SK-N-SH (cell line): ENCODE data around the gene TRIP13. TPM values are rescaled to one million over a fixed set of nuclear protein-coding genes. Genes with fewer than 3 reads are reported as not detected.

Source experiments
- CTCF ChIA-PET: fragments of 300-600, 350-600 bp; formaldehyde crosslinking; extraction: SDS; loops from one replicate; lab custom pipeline; 2021; lab: Yijun Ruan, JAX
- POLR2A ChIA-PET: fragments of 350-600 bp; sonication (Branson Sonifier 250); formaldehyde crosslinking; extraction: SDS; loops from one replicate; lab custom pipeline; 2020; ENCODE audit warnings: antibody characterized with exemption, inconsistent platforms; lab: Yijun Ruan, JAX
- DNase-seq: peaks from one replicate; pipeline ENCODE4 v3.0.0; 2012
- H2AFZ ChIP-seq: fragments of 200-600 bp; sonication (generic); 2 replicates; pipeline ENCODE4 v1.8.1; 2016; ENCODE audit warnings: antibody characterized with exemption, mild to moderate bottlenecking, low read depth
- H3F3A ChIP-seq: fragments of 200-600 bp; sonication (generic); replicated peaks from 2 replicates; pipeline ENCODE3; 2016; ENCODE audit warnings: antibody characterized with exemption, mild to moderate bottlenecking; ENCODE audit not compliant: insufficient read depth
- H3K27ac ChIP-seq, 2 experiments: fragments of 200-500 bp in 1 of 2; fragments of 200-600 bp in 1 of 2; sonication (Bioruptor generic) in 1 of 2; sonication (generic), shearing (Covaris generic) in 1 of 2; 2 replicates each; pipeline versions ENCODE4 v1.5.1 to v1.6.1; 2014 to 2016; ENCODE audit warnings: low read depth in 2 of 2, inconsistent platforms in 1 of 2, low read length in 1 of 2, mild to moderate bottlenecking in 1 of 2, mixed read lengths in 1 of 2
- H3K27me3 ChIP-seq: fragments of 200-600 bp; sonication (generic), shearing (Covaris generic); 2 replicates; pipeline ENCODE4 v1.6.1; 2016; ENCODE audit warnings: mixed run types; ENCODE audit not compliant: insufficient read depth
- H3K36me3 ChIP-seq, 2 experiments: fragments of 200-500 bp in 1 of 2; fragments of 200-600 bp in 1 of 2; sonication (Bioruptor generic) in 1 of 2; sonication (generic) in 1 of 2; replicated peaks in 1 of 2; 2 replicates each; pipeline versions ENCODE3 to v1.5.1; 2014 to 2016; ENCODE audit warnings: low read length in 1 of 2, mild to moderate bottlenecking in 1 of 2; ENCODE audit not compliant: insufficient read depth in 2 of 2, control insufficient read depth in 1 of 2
- H3K4me1 ChIP-seq, 2 experiments: fragments of 200-500 bp in 1 of 2; fragments of 200-600 bp in 1 of 2; sonication (Bioruptor generic) in 1 of 2; sonication (generic), shearing (Covaris generic) in 1 of 2; 2 replicates each; pipeline versions ENCODE4 v1.5.1 to v1.6.1; 2014 to 2016; ENCODE audit warnings: low read depth in 1 of 2, low read length in 1 of 2, mixed run types in 1 of 2; ENCODE audit not compliant: insufficient read depth in 2 of 2, control insufficient read depth in 1 of 2
- H3K4me2 ChIP-seq: fragments of 200-600 bp; sonication (generic), shearing (Covaris generic); 2 replicates; pipeline ENCODE4 v1.6.1; 2017; ENCODE audit warnings: mixed run types
- H3K4me3 ChIP-seq, 2 experiments: fragments of 200-500 bp in 1 of 2; fragments of 200-600 bp in 1 of 2; sonication (Bioruptor generic) in 1 of 2; sonication (generic), shearing (Covaris generic) in 1 of 2; 2 replicates each; pipeline versions ENCODE4 v1.5.1 to v1.8.1; 2014 to 2016; ENCODE audit warnings: low read depth in 2 of 2, inconsistent platforms in 1 of 2, low read length in 1 of 2, mild to moderate bottlenecking in 1 of 2, mixed read lengths in 1 of 2, moderate library complexity in 1 of 2
- H3K79me2 ChIP-seq: fragments of 200-600 bp; sonication (generic); 2 replicates; pipeline ENCODE4 v1.8.1; 2017; ENCODE audit warnings: mild to moderate bottlenecking; ENCODE audit not compliant: insufficient read depth
- H3K9ac ChIP-seq: fragments of 200-600 bp; sonication (generic); 2 replicates; pipeline ENCODE4 v1.6.1; 2017; ENCODE audit warnings: mixed run types
- H3K9me2 ChIP-seq: fragments of 200-600 bp; sonication (generic); 2 replicates; pipeline ENCODE4 v1.6.1; 2017; ENCODE audit warnings: mixed run types
- H3K9me3 ChIP-seq: fragments of 200-600 bp; sonication (generic); 2 replicates; pipeline ENCODE4 v1.6.1; 2017; ENCODE audit warnings: mixed run types, mild to moderate bottlenecking, moderate library complexity
- H4K20me1 ChIP-seq: fragments of 200-600 bp; sonication (generic); 2 replicates; pipeline ENCODE4 v1.6.1; 2017; ENCODE audit warnings: mild to moderate bottlenecking, mixed run types; ENCODE audit not compliant: insufficient read depth
- CHD2 ChIP-seq: fragments of 150-350 bp; IDR thresholded peaks from 2 replicates; pipeline ENCODE4 v1.6.1; 2018; ENCODE audit warnings: low read length; ENCODE audit not compliant: partially characterized antibody
- ELF1 ChIP-seq: IDR thresholded peaks from 2 replicates; pipeline ENCODE4 v1.4.0; 2012
- FOXJ3 ChIP-seq: sonication (generic); formaldehyde crosslinking; IDR thresholded peaks from 2 replicates; pipeline ENCODE4 v1.5.1; 2020; ENCODE audit warnings: mild to moderate bottlenecking, missing genetic modification reagents
- FOXM1 ChIP-seq: IDR thresholded peaks from 2 replicates; pipeline ENCODE4 v1.4.0; 2012; ENCODE audit warnings: low read depth, mild to moderate bottlenecking
- MEF2A ChIP-seq: IDR thresholded peaks from 2 replicates; pipeline ENCODE4 v1.4.0; 2012; ENCODE audit warnings: low read depth, borderline replicate concordance
- MXI1 ChIP-seq: IDR thresholded peaks from 2 replicates; pipeline ENCODE4 v1.6.1; 2012; ENCODE audit warnings: mild to moderate bottlenecking, low read depth, low read length, improper control_type of control experiment
- NFIC ChIP-seq: IDR thresholded peaks from 2 replicates; pipeline ENCODE4 v1.4.0; 2012; ENCODE audit warnings: borderline replicate concordance
- POLR2AphosphoS5 ChIP-seq: IDR thresholded peaks from 2 replicates; pipeline ENCODE4 v1.6.1; 2012; ENCODE audit warnings: low read depth, low read length
- RAD21 ChIP-seq: IDR thresholded peaks from 2 replicates; pipeline ENCODE4 v1.6.1; 2012; ENCODE audit warnings: mild to moderate bottlenecking, low read length
- RCOR1 ChIP-seq: fragments of 150-350 bp; IDR thresholded peaks from 2 replicates; pipeline ENCODE4 v1.6.1; 2017; ENCODE audit warnings: antibody characterized with exemption, low read length
- SMC3 ChIP-seq: IDR thresholded peaks from 2 replicates; pipeline ENCODE4 v1.6.1; 2012; ENCODE audit warnings: low read depth, low read length, improper control_type of control experiment
- TAF1 ChIP-seq: IDR thresholded peaks from 2 replicates; pipeline ENCODE4 v1.6.1; 2012; ENCODE audit warnings: low read depth, mild to moderate bottlenecking, low read length, moderate library complexity, borderline replicate concordance
- TEAD4 ChIP-seq: IDR thresholded peaks from 2 replicates; pipeline ENCODE4 v1.4.0; 2012; ENCODE audit warnings: mild to moderate bottlenecking, borderline replicate concordance; ENCODE audit not compliant: insufficient read depth
- USF1 ChIP-seq: IDR thresholded peaks from 2 replicates; pipeline ENCODE4 v1.4.0; 2012; ENCODE audit warnings: low read depth, borderline replicate concordance
- WGBS: methylation state at CpG from one replicate; pipeline ENCODE4 v1.1.6; 2017; ENCODE audit warnings: low lambda C conversion rate; 5-methylcytosine and 5-hydroxymethylcytosine counted together
- polyA plus RNA-seq, 3 experiments: library from polyadenylated mRNA; depleted of rRNA; stranded (reverse); fragments of >200 nt; gene quantifications; 2 replicates each; pipeline ENCODE4 v1.2.3, GENCODE V29; 2012
- TF ChIP-seq, protein P1 (sequence below): IDR thresholded peaks from 2 replicates; pipeline ENCODE4; 2012
- TF ChIP-seq, protein P2 (sequence below): fragments of 150-350 bp; IDR thresholded peaks from 2 replicates; pipeline ENCODE4 v1.6.1; 2017; ENCODE audit warnings: antibody characterized with exemption, low read length, low read depth, borderline replicate concordance
- TF ChIP-seq, protein P3 (sequence below): fragments of 200-600 bp; sonication (generic); IDR thresholded peaks from 2 replicates; pipeline ENCODE4 v1.6.1; 2017; ENCODE audit warnings: antibody characterized with exemption, mild to moderate bottlenecking, moderate library complexity
- TF ChIP-seq, protein P4 (sequence below): IDR thresholded peaks from 2 replicates; pipeline ENCODE4 v1.4.0; 2012; ENCODE audit warnings: low read depth

TRIP13 gene
- polyA plus RNA-seq, 1 of the 3 experiments (the other 2 are of a cell fraction), result 24.1 TPM

- TF ChIP-seq, protein P1, sequence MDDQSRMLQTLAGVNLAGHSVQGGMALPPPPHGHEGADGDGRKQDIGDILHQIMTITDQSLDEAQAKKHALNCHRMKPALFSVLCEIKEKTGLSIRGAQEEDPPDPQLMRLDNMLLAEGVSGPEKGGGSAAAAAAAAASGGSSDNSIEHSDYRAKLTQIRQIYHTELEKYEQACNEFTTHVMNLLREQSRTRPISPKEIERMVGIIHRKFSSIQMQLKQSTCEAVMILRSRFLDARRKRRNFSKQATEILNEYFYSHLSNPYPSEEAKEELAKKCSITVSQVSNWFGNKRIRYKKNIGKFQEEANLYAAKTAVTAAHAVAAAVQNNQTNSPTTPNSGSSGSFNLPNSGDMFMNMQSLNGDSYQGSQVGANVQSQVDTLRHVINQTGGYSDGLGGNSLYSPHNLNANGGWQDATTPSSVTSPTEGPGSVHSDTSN, result no peak
- TF ChIP-seq, protein P2, sequence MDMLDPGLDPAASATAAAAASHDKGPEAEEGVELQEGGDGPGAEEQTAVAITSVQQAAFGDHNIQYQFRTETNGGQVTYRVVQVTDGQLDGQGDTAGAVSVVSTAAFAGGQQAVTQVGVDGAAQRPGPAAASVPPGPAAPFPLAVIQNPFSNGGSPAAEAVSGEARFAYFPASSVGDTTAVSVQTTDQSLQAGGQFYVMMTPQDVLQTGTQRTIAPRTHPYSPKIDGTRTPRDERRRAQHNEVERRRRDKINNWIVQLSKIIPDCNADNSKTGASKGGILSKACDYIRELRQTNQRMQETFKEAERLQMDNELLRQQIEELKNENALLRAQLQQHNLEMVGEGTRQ, result no peak
- TF ChIP-seq SMC3, result no peak
- TF ChIP-seq ELF1, result no peak
- TF ChIP-seq, protein P3, sequence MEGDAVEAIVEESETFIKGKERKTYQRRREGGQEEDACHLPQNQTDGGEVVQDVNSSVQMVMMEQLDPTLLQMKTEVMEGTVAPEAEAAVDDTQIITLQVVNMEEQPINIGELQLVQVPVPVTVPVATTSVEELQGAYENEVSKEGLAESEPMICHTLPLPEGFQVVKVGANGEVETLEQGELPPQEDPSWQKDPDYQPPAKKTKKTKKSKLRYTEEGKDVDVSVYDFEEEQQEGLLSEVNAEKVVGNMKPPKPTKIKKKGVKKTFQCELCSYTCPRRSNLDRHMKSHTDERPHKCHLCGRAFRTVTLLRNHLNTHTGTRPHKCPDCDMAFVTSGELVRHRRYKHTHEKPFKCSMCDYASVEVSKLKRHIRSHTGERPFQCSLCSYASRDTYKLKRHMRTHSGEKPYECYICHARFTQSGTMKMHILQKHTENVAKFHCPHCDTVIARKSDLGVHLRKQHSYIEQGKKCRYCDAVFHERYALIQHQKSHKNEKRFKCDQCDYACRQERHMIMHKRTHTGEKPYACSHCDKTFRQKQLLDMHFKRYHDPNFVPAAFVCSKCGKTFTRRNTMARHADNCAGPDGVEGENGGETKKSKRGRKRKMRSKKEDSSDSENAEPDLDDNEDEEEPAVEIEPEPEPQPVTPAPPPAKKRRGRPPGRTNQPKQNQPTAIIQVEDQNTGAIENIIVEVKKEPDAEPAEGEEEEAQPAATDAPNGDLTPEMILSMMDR, result no peak
- no peak for TF ChIP-seq USF1
- no peak for TF ChIP-seq TEAD4
Measured at GRCh38 chr5:873328-873727, 19.4 kb upstream of the TRIP13 start (continued).

- no peak overlapping the region for H3K27ac ChIP-seq
- no peak overlapping the region for H2AFZ ChIP-seq
- WGBS, result 95% methylated on average over 15 of the region's 24 CpGs
- no peak overlapping the region for H3K4me2 ChIP-seq
- no peak overlapping the region for H3K9ac ChIP-seq
- 0 out of 2 replicates have a peak, but pooled peaks cover 7% of the 10 kb centered on the region for H4K20me1 ChIP-seq
- POLR2A ChIA-PET, result no interaction called here
- peaks cover 3% of the 10 kb centered on the region; the same call in 1 of the 2 replicates for H3K79me2 ChIP-seq
- H3K9me3 ChIP-seq, result no peaks in the 10 kb centered on the region
- CTCF ChIA-PET, result interaction anchor here (0.9 to 1.2 kb wide), 2 partner anchors 16 to 205 kb away, joined by 3 read pairs; no protein-coding TSS in a partner anchor
- no peaks in the 10 kb centered on the region for H3K27me3 ChIP-seq
- H3K9me2 ChIP-seq, result no peaks in the 10 kb centered on the region
- H3K36me3 ChIP-seq, result peaks cover 15 to 66% of the 10 kb centered on the region in 2 experiments
- H3K4me3 ChIP-seq, result no peak overlapping the region
- TF ChIP-seq TAF1 (no peak), RCOR1 (no peak), POLR2AphosphoS5 (no peak), NFIC (no peak), RAD21 (no peak), USF1 (no peak), CHD2 (no peak), FOXM1 (no peak), MEF2A (no peak), TEAD4 (no peak), FOXJ3 (CRISPR knock-in tag) (no peak), MXI1 (no peak)
- TF ChIP-seq, protein P2, result no peak
- TF ChIP-seq, protein P1, result no peak
- TF ChIP-seq, protein P4, sequence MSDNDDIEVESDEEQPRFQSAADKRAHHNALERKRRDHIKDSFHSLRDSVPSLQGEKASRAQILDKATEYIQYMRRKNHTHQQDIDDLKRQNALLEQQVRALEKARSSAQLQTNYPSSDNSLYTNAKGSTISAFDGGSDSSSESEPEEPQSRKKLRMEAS, result no peak
- DNase-seq, result no peak
- H3K4me1 ChIP-seq, result no peaks in the 10 kb centered on the region
- H3F3A ChIP-seq, result no peaks in the 10 kb centered on the region
Measured at GRCh38 chr5:875931-876330, 16.8 kb upstream of the TRIP13 start.
